ENCODE data around the gene GLRB.
A peak's percentile ranks its signal among the peaks of the same experiment; 100 is the strongest.
"Not testable (repeated sequence)": the region's sequence is repeated elsewhere in the genome, so short reads cannot be mapped to it uniquely, and the experiment has no call there.

The GLRB gene

DNA sequence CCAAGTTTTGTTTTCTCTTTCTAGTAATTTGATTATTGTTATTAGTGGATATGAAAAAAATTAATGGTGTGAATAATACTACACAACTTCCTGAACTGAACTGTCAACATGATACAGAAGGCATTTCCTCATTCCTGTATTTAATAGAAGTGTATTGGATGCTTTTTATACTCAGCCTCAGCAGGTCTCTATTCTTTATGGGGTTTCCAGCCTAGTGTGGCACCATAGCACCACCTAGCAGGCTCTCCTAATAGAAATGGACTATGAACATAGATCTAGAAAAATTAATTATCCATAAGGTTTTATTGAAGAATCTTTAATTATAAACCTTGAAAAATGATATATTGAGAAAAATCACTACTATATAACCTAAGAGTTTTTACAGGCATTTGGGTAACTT is 52.4 kb downstream of the GLRB start:
- DNase-seq (ENCODE audit: low spot score): no peak

DNA sequence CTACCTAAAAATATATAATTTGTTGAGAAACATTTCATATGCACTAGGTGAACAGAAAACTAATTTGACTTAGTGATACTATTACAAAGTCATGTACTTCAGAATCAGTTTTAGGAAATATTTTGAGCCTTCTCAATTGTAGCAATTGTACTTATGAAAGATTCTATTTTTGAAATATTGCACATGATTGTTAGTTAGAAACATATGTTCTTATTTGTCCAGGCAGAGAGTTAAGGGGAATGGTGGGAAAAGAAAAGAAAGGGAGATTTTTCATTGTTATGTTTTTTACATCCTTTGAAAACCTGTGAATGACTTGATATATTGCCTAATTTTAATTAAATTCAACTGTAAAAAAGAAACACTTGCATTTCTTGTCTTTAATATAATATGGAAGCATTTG is 66.0 kb downstream of the GLRB start:
- no peak for DNase-seq (ENCODE audit: low spot score)

DNA sequence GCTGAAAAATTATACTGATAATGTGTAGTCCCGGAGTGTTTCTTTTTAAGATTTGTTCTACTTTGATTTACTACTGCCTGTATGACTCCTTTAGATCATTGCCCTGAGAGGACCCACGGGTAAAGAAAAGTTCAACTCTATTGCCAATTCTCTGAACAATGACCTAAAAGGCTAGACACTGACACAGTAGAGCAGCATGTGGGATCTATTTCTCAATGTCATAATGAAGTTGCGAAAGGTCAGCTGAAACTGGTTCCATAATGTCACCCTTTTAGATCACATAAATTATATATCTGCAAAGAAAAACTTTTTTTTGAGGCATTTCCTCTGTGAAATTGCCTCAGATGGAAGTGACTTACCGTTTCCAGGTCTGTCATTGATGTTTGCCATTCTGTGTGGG is 67.4 kb downstream of the GLRB start:
- peak; percentile 3 for DNase-seq (ENCODE audit: low spot score)

DNA sequence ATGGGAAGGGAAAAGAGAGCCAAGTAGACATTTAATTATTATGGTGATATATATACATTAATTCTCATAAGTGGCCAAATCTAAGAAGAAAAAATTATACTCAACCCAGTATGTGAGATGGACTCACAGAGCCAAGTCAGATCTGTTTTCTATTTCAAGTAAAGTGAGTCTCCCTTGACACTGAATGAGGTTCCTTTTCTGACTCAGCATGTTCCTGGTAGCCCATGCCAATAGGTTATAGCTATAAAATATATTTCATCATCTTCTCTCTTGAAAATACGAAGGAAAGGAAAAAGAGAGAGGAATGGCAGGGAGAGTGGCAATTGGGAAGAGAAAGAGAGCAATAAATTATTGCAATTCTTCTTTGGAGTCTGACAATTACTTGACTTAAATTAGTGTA is 75.8 kb downstream of the GLRB start:
- no peak for DNase-seq (ENCODE audit: low spot score)

DNA sequence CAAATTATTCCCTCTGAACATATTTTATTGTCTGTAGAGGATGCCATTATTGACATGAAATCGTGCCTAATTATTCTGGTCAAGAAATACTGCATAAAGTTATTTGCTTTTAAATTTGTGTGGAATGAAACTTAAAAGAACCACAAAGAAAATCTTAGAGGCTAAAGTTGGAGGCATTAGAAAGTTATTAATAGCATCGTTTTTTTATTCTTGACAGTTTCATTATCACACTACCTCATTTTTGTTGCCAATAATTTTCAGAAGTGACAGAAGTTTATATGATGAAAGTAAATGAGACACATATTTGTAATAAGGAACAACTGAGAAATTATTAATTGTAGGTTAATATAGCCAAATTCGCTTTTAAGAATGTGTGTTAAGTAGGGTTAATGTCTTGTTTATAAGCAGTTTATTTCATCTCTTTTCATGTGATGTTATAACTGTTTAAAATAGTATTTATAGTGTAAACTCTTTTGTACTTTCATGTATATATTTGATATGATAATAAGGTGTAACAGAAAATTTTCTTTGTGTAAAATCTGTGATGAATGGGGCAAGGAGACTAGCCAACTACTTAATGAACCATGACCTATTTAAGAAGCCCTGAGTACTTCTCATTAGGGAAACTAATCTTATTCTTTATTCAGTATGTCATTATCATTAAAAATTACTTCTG is 90.1 kb downstream of the GLRB start:
- DNase-seq (ENCODE audit: low spot score): no peak

DNA sequence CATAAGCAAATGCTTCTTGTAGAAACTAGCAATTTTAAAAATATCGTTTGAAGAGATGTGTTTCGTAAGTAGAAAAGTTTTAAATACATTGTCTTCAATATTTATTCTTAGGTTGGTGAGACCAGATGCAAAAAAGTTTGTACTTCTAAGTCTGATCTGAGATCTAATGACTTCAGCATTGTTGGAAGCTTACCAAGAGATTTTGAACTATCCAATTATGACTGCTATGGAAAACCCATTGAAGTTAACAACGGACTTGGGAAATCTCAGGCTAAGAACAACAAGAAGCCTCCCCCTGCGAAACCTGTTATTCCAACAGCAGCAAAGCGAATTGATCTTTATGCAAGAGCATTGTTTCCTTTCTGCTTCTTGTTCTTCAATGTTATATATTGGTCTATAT is 94.4 kb downstream of the GLRB start:
- no peak for DNase-seq (ENCODE audit: low spot score)

DNA sequence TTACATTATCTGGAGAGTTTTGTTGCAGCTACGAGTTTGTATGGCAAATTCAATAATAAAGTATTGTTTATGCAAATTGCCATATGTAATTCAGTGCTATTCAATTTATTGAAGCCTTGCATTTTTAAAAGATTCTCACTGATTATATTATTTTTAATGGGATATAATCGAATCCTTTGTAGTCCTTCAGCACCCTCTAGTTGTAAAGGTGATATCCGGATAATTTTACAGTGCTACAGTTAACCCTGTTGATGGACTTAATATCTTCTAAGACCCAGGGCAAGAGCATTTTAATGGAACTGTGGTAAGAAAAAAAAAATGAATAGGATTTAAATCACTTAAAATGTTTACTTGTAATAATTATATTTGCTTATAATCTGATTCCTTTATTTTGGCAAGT is 96.1 kb downstream of the GLRB start:
- DNase-seq (ENCODE audit: low spot score): peak; percentile 7

DNA sequence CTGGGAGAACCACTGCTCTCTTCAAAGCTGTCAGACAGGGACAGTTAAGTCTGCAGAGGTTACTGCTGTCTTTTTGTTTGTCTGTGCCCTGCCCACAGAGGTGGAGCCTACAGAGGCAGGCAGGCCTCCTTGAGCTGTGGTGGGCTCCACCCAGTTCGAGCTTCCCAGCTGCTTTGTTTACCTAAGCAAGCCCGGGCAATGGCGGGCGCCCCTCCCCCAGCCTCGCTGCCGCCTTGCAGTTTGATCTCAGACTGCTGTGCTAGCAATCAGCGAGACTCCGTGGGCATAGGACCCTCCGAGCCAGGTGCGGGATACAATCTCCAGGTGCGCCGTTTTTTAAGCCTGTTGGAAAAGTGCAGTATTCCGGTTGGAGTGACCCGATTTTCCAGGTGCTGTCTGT is 104.3 kb downstream of the GLRB start:
- not testable (repeated sequence) for DNase-seq (ENCODE audit: low spot score)

DNA sequence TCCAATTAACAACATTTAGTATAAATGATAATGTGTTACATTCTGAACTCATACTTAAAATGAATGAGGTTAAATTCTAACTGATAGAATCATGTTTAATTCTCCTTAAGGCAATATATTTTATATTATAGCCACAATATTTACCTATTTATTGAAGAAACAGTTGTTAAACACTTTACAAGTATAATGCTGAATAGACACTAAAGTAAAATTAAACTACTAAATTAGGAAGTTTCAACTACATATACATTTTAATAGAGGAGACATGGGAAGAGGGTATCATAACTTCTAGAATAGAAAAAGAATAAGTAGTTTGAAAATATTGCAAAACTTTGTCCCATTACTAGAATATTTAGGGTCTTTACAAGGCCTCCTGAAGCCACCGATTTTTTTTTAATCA is 108.3 kb downstream of the GLRB start:
- DNase-seq (ENCODE audit: low spot score): no peak

DNA sequence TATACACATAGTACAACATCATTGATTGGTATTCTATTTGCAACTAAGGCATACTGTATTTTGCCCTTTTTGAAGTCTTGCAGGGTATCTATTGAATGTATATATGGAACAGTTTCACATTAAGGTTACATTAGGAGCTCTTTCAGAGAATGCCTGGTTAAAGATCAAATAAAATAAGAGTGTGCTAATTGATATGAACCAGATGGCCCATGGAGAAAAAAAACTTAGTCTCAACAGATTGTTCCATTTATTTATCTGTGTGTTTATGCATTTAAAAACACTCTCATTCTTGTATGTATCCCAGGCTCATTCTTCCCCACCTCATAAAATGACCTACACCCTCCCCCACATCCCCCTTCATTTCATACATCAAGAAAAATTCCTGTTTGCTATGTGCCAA is 109.4 kb downstream of the GLRB start:
- no peak for DNase-seq (ENCODE audit: low spot score)

DNA sequence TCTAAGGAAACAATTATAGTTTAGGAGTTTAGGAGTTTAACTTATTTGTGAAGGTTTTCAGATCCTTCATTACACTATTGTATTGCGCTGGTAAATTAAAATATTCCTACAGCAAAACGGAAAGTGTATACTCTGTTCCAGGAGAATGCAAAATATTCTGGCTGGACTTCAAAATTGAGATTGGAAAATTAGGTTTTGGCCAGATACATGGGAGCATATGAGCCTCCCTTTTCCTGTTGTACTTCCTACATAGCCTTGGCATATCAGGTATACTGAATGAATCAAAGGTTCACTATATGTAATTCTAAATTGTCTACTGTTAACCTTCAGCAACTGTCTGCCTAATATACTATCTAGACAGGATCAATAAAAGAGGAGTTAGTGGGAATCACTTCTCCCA is 119.4 kb downstream of the GLRB start:
- DNase-seq (ENCODE audit: low spot score): no peak

DNA sequence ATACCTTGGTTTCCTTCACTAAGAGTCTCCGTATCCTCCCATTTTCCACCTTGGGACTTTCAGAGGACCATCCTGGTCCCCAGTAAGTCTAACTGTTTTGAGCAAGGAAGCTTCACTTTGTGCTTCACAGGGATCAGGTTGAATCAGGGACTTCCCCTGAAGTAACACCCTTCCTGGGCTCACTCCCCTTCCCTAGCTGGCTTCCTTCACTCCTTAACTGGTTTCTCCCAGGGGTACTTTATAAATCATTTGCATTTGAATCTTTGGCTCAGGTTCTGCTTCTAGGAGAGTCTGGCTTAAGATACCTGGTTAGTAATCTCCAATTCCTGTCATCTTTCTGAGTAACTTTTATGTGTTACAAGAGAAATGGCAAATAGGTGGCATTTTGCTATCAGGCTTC is 120.1 kb downstream of the GLRB start:
- DNase-seq (ENCODE audit: low spot score): no peak

DNA sequence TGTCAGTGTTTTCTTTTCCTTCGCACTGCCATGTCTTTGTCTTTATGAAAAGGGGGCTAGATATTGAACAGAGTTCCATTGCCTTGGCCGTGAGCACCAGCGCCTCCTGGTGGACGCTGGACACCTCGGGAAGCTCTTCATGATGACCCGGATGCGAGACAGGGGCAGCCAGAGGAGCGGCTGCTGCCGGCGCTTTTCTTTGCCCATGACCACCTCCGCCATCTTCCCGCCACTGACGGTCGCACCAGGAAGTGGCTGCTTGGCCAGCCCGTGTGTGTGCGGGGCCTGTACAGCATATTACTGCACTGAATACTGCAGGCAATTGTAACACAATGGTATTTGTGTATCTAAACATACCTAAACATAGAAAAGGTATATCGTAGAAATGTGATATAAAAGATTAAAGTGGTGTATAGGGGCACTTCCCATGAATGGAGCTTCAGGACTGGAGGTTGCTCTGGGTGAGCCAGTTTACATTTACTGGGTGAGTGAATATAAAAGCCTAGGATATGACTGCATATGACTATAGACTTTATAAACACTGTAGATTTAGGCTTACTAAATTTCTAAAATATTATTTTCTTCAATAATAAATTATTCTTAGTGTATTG is 128.8 kb downstream of the GLRB start:
- peak; percentile 53 for DNase-seq (ENCODE audit: low spot score)

DNA sequence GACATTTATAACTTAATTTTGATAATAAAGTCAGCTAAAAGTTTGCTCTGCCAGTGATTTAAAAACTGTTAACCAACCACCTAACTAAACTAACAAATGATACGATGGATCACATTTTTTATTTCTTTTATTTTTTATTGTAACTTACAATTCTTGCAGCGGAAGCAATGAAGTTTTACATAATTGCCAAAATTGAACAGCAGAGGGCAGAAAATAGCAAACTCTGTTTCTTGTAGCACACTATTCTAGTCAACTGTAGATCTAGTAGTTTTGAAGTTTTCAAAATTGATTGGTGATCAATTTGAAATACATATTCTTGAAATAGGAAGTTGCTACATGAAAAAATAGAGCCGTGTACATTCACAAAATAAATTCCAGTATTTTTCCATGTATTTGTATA is 141.8 kb downstream of the GLRB start:
- DNase-seq (ENCODE audit: low spot score): peak; percentile 36

DNA sequence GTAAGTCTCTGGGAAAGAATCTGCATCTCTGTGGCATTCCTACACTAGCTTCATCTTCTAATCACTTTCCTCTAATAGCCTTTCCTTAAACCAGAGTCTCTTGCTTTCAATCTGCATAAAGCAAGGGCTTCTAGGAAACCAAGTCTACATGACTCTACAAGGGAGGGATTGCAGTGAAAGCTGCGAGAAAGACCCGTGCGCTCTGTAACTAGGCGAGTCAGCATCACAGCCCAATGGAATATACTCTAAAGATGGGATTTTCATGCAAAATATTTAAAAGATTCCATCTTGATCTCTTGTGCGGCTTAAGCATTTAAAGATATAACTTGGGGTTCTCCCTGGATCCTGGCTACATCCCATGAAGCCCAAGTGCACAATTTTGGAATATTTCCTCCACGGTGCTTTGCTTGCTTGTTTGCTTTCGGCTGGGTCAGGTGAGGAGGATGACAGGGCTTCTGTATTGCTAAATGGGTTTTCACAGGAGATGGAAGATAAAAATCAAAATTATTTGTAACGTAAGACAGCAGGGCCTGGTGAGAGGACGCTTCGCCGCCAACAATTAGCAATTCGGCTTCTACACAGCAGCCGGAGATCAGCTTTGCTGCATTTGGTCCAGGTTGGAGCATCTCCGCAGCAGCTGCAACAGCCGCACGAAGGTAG is 143.9 kb downstream of the GLRB start:
- DNase-seq (ENCODE audit: low spot score): no peak

DNA sequence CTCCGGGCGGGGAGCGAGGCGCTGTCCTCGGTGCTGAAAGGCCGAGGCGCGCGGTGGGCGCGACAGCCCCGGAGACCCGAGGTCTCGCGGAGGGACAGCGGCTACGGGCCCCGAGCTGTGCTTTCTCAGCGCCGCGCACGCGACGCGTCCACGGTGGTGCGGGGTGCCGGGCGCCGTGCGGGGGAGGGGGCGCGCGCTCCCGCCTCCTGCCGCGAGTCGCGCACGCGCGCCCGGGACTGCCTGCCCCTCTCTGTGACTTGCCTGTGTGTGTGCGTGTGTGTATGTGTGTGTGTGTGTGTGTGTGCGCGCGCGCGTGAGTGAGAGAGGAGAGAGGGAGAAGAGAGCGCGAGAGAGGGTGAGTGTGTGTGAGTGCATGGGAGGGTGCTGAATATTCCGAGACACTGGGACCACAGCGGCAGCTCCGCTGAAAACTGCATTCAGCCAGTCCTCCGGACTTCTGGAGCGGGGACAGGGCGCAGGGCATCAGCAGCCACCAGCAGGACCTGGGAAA is 144.5 kb downstream of the GLRB start, which contains the start of gene GRIA2:
Gene GRIA2, plus strand, starts transcription at position 358 of the 511 bp plus-strand sequence. CDS start 315 bp downstream, outside the sequence.
- DNase-seq (ENCODE audit: low spot score): peak; percentile 83

DNA sequence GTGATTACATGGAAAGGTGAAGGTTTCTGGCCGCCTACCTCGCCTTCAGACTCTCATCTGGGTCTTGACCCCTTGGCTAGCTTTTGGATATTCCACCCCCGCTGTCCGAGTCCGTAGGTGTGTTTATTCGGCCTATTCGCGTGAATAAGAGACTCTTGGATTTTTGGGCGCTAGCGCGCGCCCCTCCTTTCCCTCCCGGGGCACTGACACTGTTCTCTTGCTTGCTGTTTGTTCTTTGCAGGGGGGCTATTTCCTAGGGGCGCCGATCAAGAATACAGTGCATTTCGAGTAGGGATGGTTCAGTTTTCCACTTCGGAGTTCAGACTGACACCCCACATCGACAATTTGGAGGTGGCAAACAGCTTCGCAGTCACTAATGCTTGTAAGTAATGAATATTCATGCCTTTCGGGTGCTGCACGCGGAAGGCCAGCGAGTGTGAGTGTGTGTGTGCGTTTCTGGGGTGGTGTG is 145.5 kb downstream of the GLRB start:
- DNase-seq (ENCODE audit: low spot score): no peak
